Activated CD8-positive, alpha-beta T cell treated with anti-CD3 and anti-CD28 coated beads for 36 hours (primary cell): ENCODE results near the gene TRAPPC6A. TPM values are rescaled to one million over a fixed set of nuclear protein-coding genes. Genes with fewer than 3 reads are reported as not detected.

Source experiments
- ATAC-seq: fragments of 200-7000 bp; cut with Tn5 transposase; one replicate; pipeline ENCODE4 v1.10.0; 2021; ENCODE audit warnings: mild to moderate bottlenecking, moderate library complexity
- CTCF ChIA-PET: fragments of 350-600 bp; sonication (Branson Sonifier 250); formaldehyde crosslinking; loops from one replicate; lab custom pipeline; 2021; ENCODE audit warnings: antibody characterized with exemption; lab: Charles Lee
- POLR2A ChIA-PET: fragments of 350-600 bp; sonication (Branson Sonifier 250); formaldehyde crosslinking; loops from one replicate; lab custom pipeline; 2021; ENCODE audit warnings: antibody characterized with exemption; lab: Charles Lee
- DNase-seq: peaks from one replicate; pipeline ENCODE4 v3.0.0-alpha.2; 2020
- H3K27ac Mint-ChIP-seq: one replicate; pipeline ENCODE4 v1.8.0; 2021; ENCODE audit warnings: mild to moderate bottlenecking, mixed read lengths
- H3K27me3 Mint-ChIP-seq: one replicate; pipeline ENCODE4 v1.8.0; 2021; ENCODE audit warnings: mixed read lengths
- H3K36me3 Mint-ChIP-seq: one replicate; pipeline ENCODE4 v1.8.0; 2021; ENCODE audit warnings: low read depth, mixed read lengths
- H3K4me1 Mint-ChIP-seq: one replicate; pipeline ENCODE4 v1.8.0; 2021; ENCODE audit warnings: low read depth, mixed read lengths
- H3K4me3 Mint-ChIP-seq: one replicate; pipeline ENCODE4 v1.8.0; 2021; ENCODE audit warnings: mild to moderate bottlenecking, moderate library complexity, mixed read lengths
- H3K9me3 Mint-ChIP-seq: one replicate; pipeline ENCODE4 v1.8.0; 2021; ENCODE audit warnings: mixed read lengths
- intact Hi-C: fragments of 100-400 bp; cut with micrococcal nuclease; formaldehyde crosslinking; loops from one replicate; pipeline ENCODE4 v1.10.0; 2022
- total RNA-seq, 2 experiments: library from RNA; stranded (reverse); gene quantifications; one replicate each; pipeline ENCODE4 v1.2.3, GENCODE V29; 2021
- TF ChIP-seq, protein P1 (sequence below): fragments of 200-600 bp; IDR thresholded peaks from one replicate; pipeline ENCODE4 v1.8.0; 2022; ENCODE audit warnings: antibody characterized with exemption, mild to moderate bottlenecking

Gene TRAPPC6A
- total RNA-seq, 2 experiments from 2014 or later, result 27.3 to 28.8 TPM

DNA sequence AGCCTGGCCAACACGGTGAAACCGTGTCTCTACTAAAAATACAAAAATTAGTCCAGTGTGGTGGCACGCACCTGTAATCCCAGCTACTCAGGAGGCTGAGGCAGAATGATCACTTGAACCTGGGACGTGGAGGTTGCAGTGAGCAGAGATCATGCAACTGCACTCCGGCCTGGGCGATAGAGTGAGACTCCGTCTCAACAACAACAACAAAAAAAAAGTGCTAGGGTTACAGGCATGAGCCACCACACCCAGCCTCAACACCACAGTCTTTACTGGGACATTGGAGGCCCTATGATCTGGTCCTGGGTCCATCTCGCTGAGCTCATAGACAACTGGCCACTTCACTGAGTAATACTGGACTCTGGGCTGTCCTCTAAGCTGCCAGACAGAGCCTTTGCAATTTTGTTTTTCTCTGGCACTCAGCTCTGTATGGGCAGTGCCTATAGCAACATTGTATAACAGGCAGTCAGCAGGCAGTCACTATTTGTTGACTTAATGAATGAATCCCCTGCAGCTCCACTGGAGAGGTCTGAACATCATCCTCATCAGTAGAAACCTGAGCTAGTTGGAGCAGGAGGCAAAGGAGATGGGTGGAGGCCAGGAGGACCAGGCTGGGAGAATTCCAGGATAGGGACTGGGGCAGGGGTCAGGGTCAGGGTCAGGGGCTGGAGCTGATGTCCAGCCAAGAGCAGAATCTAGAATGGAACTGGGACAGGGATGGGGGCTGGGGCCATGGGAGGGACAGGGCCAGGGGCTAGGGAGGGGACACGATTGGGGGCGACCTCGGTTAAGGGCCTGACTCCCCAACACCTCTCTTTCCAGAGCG lies 8.7 kb upstream of the TRAPPC6A start:
- peaks cover 5% of the 10 kb centered on the region for H3K4me1 Mint-ChIP-seq
- DNase-seq, result no peak
- TF ChIP-seq, protein P1, sequence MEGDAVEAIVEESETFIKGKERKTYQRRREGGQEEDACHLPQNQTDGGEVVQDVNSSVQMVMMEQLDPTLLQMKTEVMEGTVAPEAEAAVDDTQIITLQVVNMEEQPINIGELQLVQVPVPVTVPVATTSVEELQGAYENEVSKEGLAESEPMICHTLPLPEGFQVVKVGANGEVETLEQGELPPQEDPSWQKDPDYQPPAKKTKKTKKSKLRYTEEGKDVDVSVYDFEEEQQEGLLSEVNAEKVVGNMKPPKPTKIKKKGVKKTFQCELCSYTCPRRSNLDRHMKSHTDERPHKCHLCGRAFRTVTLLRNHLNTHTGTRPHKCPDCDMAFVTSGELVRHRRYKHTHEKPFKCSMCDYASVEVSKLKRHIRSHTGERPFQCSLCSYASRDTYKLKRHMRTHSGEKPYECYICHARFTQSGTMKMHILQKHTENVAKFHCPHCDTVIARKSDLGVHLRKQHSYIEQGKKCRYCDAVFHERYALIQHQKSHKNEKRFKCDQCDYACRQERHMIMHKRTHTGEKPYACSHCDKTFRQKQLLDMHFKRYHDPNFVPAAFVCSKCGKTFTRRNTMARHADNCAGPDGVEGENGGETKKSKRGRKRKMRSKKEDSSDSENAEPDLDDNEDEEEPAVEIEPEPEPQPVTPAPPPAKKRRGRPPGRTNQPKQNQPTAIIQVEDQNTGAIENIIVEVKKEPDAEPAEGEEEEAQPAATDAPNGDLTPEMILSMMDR, result no peak
- intact Hi-C loops, result no loop called here
- no peaks in the 10 kb centered on the region for H3K27me3 Mint-ChIP-seq
- no peak for ATAC-seq
- no peak overlapping the region for H3K27ac Mint-ChIP-seq
- H3K4me3 Mint-ChIP-seq, result no peak overlapping the region
- no peaks in the 10 kb centered on the region for H3K36me3 Mint-ChIP-seq
- CTCF ChIA-PET, result interaction anchor here (0.8 to 1.9 kb wide), 14 partner anchors 8 to 170 kb away, joined by 3 to 10 read pairs (median 4); partner anchors contain the start of genes BLOC1S3, CLASRP, GEMIN7 and TRAPPC6A
- no peaks in the 10 kb centered on the region for H3K9me3 Mint-ChIP-seq
- POLR2A ChIA-PET, result interaction anchor here (0.7 to 1.3 kb wide), 3 partner anchors 9 to 94 kb away, joined by 3 to 4 read pairs (median 4); partner anchors contain the start of genes PPP1R37 and TRAPPC6A

DNA sequence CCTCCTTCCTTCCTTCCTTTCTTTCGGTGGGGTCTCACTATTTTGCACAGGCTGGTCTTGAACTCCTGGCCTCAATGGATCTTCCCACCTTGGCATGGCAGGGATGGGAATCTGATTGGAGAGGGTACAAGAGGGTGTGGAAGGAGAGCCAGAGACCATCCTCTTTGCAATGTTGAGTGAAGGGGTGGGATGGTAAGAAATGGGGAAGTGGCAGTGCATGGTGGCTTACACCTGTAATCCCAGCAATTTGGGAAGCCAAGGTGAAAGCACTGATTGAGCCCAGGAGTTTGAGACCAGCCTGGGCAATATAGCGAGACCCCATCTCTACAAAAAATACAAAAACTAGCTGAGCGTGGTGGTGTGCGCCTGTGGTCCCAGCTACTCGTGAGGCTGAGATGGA lies 6.1 kb upstream of the TRAPPC6A start:
- Mint-ChIP-seq H3K27me3 (no peaks in the 10 kb centered on the region), H3K27ac (no peak overlapping the region), H3K9me3 (no peaks in the 10 kb centered on the region), H3K4me3 (no peak overlapping the region), H3K4me1 (peaks cover 18% of the 10 kb centered on the region), H3K36me3 (peaks cover 4% of the 10 kb centered on the region)
- ChIA-PET POLR2A (interaction anchor here (0.8 to 1.6 kb wide), 2 partner anchors 17 to 67 kb away, joined by 3 read pairs; no protein-coding TSS in a partner anchor), CTCF (interaction anchor here (1.0 kb wide), 2 partner anchors 31 to 65 kb away, joined by 3 read pairs; no protein-coding TSS in a partner anchor)
- TF ChIP-seq, protein P1, result no peak
- ATAC-seq (no peak), DNase-seq (no peak)
- intact Hi-C loops, result no loop called here

DNA sequence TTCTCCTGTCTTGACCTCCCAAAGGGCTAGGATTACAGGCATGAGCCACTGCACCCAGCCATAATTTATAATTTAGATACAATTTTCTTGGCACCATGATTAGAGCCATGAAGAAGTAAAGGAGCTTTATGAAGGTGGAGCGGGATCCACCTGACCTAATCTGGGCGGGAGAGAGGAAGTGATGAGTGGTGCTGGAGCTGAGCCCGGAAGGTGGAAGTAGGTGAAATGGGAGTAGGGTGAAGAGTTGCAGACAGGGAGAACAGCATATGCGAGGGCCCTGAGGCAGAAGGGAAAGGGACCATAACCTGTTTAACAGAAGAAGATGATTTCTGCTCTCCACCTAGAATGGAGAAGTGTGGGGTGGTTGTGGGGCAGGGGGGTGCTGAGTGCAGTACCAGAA lies 4.7 kb upstream of the TRAPPC6A start:
- Mint-ChIP-seq H3K27ac (no peak overlapping the region), H3K36me3 (peaks cover 4% of the 10 kb centered on the region), H3K27me3 (no peaks in the 10 kb centered on the region), H3K4me1 (peaks cover 18% of the 10 kb centered on the region), H3K4me3 (no peak overlapping the region), H3K9me3 (no peaks in the 10 kb centered on the region)
- POLR2A ChIA-PET, result no interaction called here
- DNase-seq (no peak), ATAC-seq (no peak)
- TF ChIP-seq, protein P1, result no peak
- intact Hi-C loops, result no loop called here
- CTCF ChIA-PET, result interaction anchor here (0.8 to 1.2 kb wide), 4 partner anchors 39 to 156 kb away, joined by 3 to 6 read pairs (median 4); no protein-coding TSS in a partner anchor

DNA sequence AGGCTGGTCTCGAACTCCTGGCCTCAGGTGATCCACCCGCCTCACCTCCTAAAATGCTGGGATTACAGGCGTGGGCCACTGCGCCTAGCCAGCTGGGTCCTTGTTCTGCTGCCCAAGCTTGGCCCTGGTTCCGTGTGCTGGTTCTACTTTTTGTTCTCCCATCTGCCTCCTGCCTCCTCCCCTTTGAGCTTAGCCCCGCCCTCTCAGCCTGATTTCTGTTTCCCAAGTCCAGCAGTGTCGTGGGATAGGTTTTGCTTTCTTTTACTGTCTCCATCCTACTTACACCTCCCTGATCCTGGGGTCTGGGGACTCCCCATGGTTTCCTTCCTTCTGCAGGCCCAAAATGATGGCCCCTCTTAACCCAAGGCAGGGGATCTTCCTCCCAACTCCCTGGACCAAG lies 2.9 kb upstream of the TRAPPC6A start:
- intact Hi-C loops, result no loop called here
- ChIA-PET CTCF (interaction anchor here (1.0 to 1.5 kb wide), 2 partner anchors 37 to 157 kb away, joined by 3 to 4 read pairs; no protein-coding TSS in a partner anchor), POLR2A (interaction anchor here (1.0 kb wide), 1 partner anchor 10 kb away, joined by 3 read pairs; no protein-coding TSS in a partner anchor)
- Mint-ChIP-seq H3K36me3 (peaks cover 4% of the 10 kb centered on the region), H3K27me3 (no peaks in the 10 kb centered on the region), H3K27ac (peak overlapping the region; percentile 65), H3K4me3 (peak overlapping the region; percentile 82), H3K9me3 (no peaks in the 10 kb centered on the region), H3K4me1 (peaks cover 21% of the 10 kb centered on the region)
- TF ChIP-seq, protein P1, result no peak
- ATAC-seq, result no peak
- DNase-seq, result no peak
